B cell (primary cell): ENCODE data around the gene PLAAT5.

ENCODE experiments used
- CTCF ChIP-seq: fragments of 200-600 bp; IDR thresholded peaks from one replicate; pipeline ENCODE4 v1.8.0; 2022; ENCODE audit warnings: antibody characterized with exemption, mild to moderate bottlenecking
- EZH2 ChIP-seq: IDR thresholded peaks from 2 replicates; pipeline ENCODE4 v1.6.1; 2012; ENCODE audit warnings: borderline replicate concordance, low read depth, mild to moderate bottlenecking, moderate library complexity, low read length; ENCODE audit not compliant: insufficient read depth, poor library complexity, severe bottlenecking

DNA sequence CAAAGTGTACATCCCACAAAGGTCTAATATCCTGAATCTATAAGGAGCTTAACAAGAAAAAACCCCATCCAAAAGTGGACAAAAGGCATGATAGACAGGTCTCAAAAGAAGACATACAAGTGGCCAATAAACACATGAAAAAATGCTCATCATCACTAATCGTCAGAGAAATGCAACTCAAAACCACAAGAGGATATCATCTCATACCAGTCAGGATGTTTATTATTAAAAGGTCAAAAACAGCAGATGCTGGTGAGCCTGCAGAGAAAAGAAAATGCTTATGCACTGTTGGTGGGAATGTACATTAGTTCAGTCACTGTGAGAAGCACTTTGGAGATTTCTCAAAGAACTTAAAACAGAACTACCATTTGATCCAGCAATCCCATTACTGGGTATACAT, 27.6 kb upstream of the PLAAT5 start:
- TF ChIP-seq CTCF: no peak
- TF ChIP-seq EZH2: no peak
